ENCODE results near the gene ZNF133.

GRCh38 chr20:18265441-18265840 is 22.9 kb upstream of the ZNF133 start:
- no peak for TF ChIP-seq CTCF (optimal IDR thresholded peaks at IDR 0.05 in 1 of 3, IDR thresholded peaks at IDR 0.05 in 1 of 3, conservative IDR thresholded peaks at IDR 0.05 in 1 of 3; ENCODE audit: extremely low read depth in 1 of 3, insufficient read depth in 2 of 3, low read length in 3 of 3)
- no peak for TF ChIP-seq EZH2 (IDR thresholded peaks at IDR 0.05; ENCODE audit: low read length)

Data from keratinocyte (primary cell).